Thoracic aorta (tissue), 2 donors: ENCODE data around the gene STK39. TPM values are rescaled to one million over a fixed set of nuclear protein-coding genes. Genes with fewer than 3 reads are reported as not detected.

Source experiments
- ATAC-seq: fragments of 150-250 bp; one replicate; pipeline ENCODE4 v1.8.0; 2017; ENCODE audit warnings: low read depth; ENCODE audit not compliant: insufficient number of reproducible peaks, low FRiP score
- DNase-seq: peaks from one replicate; pipeline ENCODE4 v3.0.0-alpha.2; 2020; ENCODE audit warnings: low spot score
- H3K27ac ChIP-seq, 2 donors: fragments of 200-600 bp; sonication (generic); 1 replicate in 1 of 2; 2 replicates in 1 of 2; pipeline ENCODE4 v1.5.1; 2016; ENCODE audit warnings: mild to moderate bottlenecking in 2 of 2, moderate library complexity in 2 of 2
- H3K27me3 ChIP-seq: fragments of 200-600 bp; sonication (generic); replicated peaks from 2 replicates; pipeline ENCODE4 v1.6.0; 2016; ENCODE audit warnings: mild to moderate bottlenecking; ENCODE audit not compliant: insufficient read depth
- H3K36me3 ChIP-seq: fragments of 200-600 bp; sonication (generic); one replicate; pipeline ENCODE4 v1.5.1; 2016
- H3K4me1 ChIP-seq, 2 donors: fragments of 200-600 bp; sonication (generic); 1 replicate in 1 of 2; 2 replicates in 1 of 2; pipeline versions ENCODE4 v1.5.1 to v1.6.0; 2016; ENCODE audit warnings: low read depth in 2 of 2, mild to moderate bottlenecking in 1 of 2; ENCODE audit not compliant: control insufficient read depth in 1 of 2
- H3K4me3 ChIP-seq: fragments of 200-600 bp; sonication (generic); 2 replicates; pipeline ENCODE4 v1.5.1; 2016; ENCODE audit warnings: mild to moderate bottlenecking
- H3K9me3 ChIP-seq: fragments of 200-600 bp; sonication (generic); 2 replicates; pipeline ENCODE4 v1.5.1; 2016
- total RNA-seq, 2 donors: library from RNA; depleted of rRNA; stranded (reverse); fragments of >200 nt; gene quantifications; one replicate each; pipeline versions ENCODE4 v1.1.0 to v1.2.3, GENCODE V29; 2016
- TF ChIP-seq, protein P1 (sequence below): fragments of 200-600 bp; sonication (generic); IDR thresholded peaks from one replicate; pipeline ENCODE4 v1.5.1; 2019; ENCODE audit warnings: antibody characterized with exemption

STK39 gene
- total RNA-seq, 2 donors from 2014 or later = 11.5 to 18.5 TPM

DNA sequence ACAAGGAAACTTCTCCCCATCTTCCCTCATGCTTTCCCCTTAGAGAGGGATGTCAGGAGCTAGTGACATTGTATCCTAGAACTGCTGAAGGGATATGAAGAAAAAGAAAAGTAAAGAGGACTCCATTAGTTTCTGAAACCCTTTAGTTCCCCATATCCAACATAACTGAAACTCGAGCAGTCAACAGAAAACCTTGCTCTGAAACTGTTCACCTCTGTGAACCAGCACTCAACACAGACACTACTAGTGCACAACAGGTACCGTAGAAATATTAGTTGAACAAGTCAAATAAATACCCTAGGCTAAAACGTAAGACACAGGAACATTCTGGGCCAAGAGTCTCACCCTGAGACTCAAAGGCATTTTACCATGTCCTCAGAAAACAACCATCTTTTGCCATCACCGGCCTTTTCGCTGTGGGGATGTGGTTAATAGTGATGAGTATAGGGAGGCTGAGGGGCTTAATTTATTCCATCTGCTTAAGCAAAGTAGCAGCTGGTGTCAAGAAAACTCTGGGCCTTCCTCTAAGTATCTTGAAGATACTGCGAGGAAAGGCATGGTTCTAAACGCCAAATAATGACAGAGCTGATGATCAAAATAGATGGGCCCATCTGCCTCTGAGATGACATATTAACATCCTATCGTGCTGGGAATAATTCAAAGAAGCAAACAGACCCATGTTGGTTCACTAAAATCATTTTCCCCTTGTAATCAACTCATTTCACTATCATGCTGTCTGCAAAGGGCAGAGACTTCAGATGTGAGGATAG, 156.8 kb downstream of the STK39 start:
- H3K27ac ChIP-seq = no peak overlapping the region
- no peak for ATAC-seq
- H3K27me3 ChIP-seq = no peaks in the 10 kb centered on the region
- H3K4me1 ChIP-seq = peaks cover 0 to 8% of the 10 kb centered on the region in 2 donors
- H3K4me3 ChIP-seq = no peak overlapping the region
- H3K36me3 ChIP-seq = no peaks in the 10 kb centered on the region
- no peak for DNase-seq
- no peaks in the 10 kb centered on the region for H3K9me3 ChIP-seq
- TF ChIP-seq, protein P1, sequence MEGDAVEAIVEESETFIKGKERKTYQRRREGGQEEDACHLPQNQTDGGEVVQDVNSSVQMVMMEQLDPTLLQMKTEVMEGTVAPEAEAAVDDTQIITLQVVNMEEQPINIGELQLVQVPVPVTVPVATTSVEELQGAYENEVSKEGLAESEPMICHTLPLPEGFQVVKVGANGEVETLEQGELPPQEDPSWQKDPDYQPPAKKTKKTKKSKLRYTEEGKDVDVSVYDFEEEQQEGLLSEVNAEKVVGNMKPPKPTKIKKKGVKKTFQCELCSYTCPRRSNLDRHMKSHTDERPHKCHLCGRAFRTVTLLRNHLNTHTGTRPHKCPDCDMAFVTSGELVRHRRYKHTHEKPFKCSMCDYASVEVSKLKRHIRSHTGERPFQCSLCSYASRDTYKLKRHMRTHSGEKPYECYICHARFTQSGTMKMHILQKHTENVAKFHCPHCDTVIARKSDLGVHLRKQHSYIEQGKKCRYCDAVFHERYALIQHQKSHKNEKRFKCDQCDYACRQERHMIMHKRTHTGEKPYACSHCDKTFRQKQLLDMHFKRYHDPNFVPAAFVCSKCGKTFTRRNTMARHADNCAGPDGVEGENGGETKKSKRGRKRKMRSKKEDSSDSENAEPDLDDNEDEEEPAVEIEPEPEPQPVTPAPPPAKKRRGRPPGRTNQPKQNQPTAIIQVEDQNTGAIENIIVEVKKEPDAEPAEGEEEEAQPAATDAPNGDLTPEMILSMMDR = no peak

- Histone ChIP-seq H3K36me3 (no peaks in the 10 kb centered on the region), H3K4me3 (no peak overlapping the region), H3K27ac (no peak overlapping the region), H3K4me1 (peaks cover 0 to 8% of the 10 kb centered on the region in 2 donors), H3K27me3 (no peaks in the 10 kb centered on the region), H3K9me3 (no peaks in the 10 kb centered on the region)
- TF ChIP-seq, protein P1 = no peak
- no peak for DNase-seq
- no peak for ATAC-seq
Observed at GRCh38 chr2:168089200-168089599, 158.2 kb downstream of the STK39 start.

GRCh38 chr2:168087401-168087800, 160.0 kb downstream of the STK39 start:
- H3K9me3 ChIP-seq = no peaks in the 10 kb centered on the region
- H3K4me1 ChIP-seq = peaks cover 0 to 8% of the 10 kb centered on the region in 2 donors
- TF ChIP-seq, protein P1 = no peak
- no peaks in the 10 kb centered on the region for H3K27me3 ChIP-seq
- H3K4me3 ChIP-seq = no peak overlapping the region
- DNase-seq = no peak
- no peak overlapping the region for H3K27ac ChIP-seq
- ATAC-seq = no peak
- no peaks in the 10 kb centered on the region for H3K36me3 ChIP-seq

GRCh38 chr2:168086851-168087250, 160.5 kb downstream of the STK39 start:
- no peak for ATAC-seq
- Histone ChIP-seq H3K27me3 (no peaks in the 10 kb centered on the region), H3K4me3 (no peak overlapping the region), H3K9me3 (no peaks in the 10 kb centered on the region), H3K27ac (no peak overlapping the region), H3K4me1 (peaks cover 0 to 8% of the 10 kb centered on the region in 2 donors), H3K36me3 (no peaks in the 10 kb centered on the region)
- TF ChIP-seq, protein P1 = no peak
- DNase-seq = no peak

DNA sequence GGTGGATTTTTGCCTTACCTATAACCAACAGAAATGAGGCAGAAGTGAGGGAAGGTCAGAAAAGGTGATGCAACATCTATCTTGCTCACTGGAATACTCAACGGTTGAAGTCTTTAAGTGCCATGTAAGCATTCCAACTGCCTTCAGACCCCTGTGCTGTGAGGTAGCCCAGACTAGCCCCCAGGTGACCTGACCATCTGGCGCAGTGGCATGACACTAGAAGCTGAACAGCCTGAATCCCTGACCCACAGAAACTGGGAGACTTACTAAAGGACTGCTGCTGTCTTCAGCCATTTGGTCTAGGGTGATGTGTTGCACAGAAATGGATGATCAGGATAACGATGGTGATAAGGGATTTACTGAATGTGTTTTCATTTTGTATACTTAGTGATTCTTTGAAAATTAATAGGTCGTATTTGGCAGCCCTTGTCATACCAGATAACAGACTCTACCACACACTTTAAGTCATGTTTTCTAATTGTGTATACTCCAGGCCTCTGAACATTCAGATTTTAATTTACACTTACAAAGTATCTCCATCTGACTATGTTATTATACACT, 161.5 kb downstream of the STK39 start:
- H3K27ac ChIP-seq = no peak overlapping the region
- TF ChIP-seq, protein P1 = no peak
- no peak for ATAC-seq
- no peak for DNase-seq
- no peaks in the 10 kb centered on the region for H3K27me3 ChIP-seq
- peaks cover 0 to 8% of the 10 kb centered on the region in 2 donors for H3K4me1 ChIP-seq
- H3K36me3 ChIP-seq = no peaks in the 10 kb centered on the region
- no peaks in the 10 kb centered on the region for H3K9me3 ChIP-seq
- no peak overlapping the region for H3K4me3 ChIP-seq
